Femur (tissue), 1 donor: Measurements from ENCODE around the gene PAK1.
"Not testable (repeated sequence)": the region's sequence is repeated elsewhere in the genome, so short reads cannot be mapped to it uniquely, and the experiment has no call there.

Experiments used
- DNase-seq: peaks from one replicate; pipeline ENCODE4 v3.0.0-alpha.2; 2017

Gene PAK1

DNA sequence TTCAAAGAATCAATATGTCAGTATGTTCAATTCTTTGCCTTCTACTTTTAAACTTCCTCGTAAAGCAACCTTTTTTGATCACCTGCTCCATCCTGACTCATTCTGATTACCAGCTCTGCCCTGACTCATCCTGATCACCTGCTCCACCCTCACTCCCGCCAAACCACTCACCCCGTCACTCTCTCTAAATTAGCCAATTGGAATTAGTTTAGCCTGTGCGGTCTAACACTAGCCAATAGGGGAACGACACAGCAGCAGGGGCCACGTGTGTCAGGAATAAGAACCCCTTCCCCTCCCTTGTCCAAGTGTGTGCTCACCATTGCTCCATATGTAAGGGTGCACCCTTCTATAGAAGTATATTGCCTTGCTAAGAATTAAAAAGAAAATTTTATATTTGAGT lies 173.9 kb downstream of the PAK1 start:
- not testable (repeated sequence) for DNase-seq

DNA sequence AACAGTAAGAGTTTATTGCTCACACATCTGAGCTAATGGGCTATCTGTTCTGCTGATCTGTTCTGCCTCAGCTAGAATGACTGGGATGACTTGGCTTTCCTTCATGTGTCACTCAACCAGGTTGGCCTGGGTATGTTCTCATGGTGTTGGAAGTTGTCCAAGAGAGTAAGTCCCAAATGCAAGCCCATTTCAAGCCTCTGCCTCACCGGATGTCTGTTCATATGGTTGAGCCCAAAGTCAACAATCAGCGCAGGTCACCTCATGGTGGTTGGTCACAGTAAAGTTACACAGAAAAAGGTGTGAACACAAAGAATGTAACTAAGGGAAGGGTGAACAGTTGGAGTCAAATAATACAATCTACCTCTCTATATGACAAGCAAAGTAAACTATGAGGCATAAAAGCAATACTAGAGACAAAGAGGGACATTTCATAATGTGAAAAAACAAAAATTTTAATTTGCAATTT lies 174.3 kb downstream of the PAK1 start:
- no peak for DNase-seq

DNA sequence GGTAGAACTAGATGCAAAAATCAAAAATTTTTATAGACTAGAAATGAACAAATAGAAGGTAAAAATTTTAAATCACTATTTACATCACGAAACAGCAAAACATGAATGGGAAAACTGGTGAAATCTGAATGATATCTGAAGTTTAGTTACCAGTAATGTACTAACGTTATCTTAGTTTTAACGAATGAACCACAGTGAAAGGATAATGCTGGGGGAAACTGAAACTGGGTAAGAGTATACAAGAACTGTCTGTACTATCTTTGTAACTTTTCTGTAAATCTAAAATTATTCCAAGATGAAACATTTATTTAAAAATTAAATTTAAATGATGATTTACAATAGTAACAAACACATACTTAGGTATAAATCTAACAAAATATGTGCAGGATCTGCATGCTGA lies 179.9 kb downstream of the PAK1 start:
- DNase-seq = no peak

DNA sequence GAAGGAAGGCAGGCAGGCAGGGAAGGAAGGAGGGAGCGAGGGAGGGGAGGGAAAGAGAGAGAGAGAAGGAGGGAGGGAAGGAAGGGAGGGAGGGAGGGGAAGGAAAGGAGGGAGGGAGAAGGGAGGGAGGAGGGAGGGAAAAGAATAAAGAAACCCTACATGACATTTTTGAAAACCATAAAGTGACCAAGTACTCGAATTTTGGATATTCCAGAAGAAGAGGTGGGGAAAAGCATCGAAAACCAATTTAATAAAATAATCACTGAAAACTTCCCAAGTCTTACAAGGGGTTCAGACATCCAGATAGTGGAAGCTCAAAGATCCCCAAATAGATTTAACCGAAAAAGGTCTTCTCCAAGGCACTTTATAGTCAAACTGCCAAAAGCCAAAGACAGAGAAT lies 184.2 kb downstream of the PAK1 start:
- no peak for DNase-seq

DNA sequence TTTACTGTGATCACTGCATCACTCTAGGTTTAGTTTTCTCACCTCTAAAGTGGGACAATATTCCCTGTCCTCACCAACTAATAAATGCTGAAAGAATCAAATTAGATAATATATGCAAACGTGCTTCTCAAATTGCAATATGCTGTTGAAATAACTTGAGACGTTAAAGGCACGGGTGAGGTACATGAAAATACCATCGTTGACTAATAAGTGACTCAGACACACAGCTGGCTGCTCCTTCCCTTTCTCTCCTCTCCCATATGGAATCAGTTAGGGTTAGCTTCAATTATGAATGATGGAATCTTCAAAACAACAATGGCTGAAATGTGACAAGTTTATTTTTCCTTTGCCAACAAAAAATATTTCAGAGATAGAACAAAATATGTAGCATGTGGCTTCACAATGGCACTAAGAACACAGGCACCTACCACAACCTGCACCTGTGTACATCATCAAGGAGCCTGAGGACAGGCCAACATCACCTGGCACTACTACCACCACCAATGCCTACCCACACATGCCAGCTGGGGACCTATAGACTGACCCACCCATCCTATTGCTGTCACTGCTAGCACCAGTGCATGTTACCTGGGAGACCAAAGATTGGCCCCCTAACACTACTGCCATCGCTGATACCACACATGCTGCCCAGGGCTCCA lies 186.2 kb downstream of the PAK1 start:
- DNase-seq = no peak

DNA sequence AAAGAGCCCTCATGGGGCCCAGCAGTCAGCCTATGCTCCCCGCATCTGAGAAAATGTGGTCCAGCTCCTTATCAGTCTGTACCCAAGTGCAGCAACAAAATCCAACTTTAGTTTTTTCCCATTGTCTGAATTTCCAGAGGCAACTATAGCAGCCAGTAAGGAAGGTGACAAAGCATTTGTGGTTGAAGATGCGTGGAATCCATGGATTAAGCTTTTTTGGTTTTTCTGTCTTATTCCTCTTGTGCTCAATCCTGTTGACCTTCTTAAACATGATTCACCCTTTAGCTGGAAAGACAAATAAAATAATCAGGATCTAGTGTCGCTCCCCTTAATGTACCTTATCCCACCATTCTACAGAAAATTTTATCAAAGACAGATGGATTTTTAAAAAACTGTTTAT lies 186.8 kb downstream of the PAK1 start:
- DNase-seq = no peak

DNA sequence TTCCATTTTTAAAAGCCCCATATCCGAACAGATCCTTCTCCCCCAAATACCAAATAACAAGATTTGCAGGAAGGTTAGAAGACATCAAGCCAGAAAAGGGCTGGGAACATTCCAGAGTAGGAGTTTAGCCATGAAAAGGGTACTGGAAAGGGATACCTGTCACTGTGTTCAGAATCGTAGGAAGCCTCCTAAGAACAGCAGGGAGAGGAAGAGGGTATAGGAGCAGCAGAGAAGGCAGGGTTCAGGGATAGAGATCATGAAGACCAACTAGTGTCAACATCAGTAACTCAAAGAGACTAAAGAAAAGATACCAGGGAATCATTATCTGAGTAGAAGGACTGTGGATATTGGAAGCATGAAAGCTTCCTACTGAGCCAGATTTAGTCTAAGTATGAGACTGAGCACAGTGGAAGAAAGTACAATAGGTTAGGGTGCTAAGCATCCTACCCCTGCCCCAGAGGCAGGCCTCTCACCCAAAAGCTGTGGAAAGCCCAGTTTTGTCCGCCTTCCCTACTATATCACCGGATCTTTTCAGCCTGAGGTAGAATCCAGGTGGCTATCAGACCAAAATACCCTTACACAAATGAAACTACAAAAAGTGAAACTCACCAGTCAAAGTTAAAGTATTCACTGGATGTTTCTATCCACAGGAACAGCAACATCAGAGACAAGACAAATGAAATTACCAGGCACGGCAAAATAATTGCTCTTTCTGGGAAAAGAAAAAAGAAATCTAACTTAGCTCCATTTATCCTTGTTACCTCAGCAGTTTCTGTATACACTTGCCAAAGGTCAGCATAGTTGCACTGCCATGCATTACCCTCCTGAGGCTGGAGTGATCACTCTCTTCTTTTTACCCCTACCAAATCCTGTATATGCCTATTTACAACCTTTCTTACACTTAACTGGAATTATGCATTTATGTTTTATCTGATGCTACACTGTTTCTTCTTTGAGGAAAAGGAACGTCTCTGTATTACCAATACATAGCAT lies 189.1 kb downstream of the PAK1 start:
- DNase-seq = no peak

DNA sequence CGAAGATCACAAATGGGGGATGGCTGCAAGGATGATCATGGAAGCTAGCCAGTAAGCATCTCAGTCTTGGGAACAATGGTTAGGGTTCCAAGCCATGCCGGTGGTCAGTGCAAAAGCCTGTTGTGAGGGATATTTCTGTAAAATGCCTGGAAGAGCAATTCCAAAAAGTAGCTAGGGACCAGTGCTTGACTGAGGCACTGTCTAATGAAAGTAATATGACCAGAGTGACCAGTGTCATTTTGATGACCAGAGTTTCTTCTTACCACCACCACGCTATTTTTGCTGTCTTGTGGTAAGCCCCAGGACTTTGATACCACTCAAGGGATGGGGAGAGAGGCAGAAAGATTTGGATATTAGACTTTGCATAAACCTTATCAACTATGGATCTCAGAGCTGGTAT lies 190.8 kb downstream of the PAK1 start:
- DNase-seq = no peak

DNA sequence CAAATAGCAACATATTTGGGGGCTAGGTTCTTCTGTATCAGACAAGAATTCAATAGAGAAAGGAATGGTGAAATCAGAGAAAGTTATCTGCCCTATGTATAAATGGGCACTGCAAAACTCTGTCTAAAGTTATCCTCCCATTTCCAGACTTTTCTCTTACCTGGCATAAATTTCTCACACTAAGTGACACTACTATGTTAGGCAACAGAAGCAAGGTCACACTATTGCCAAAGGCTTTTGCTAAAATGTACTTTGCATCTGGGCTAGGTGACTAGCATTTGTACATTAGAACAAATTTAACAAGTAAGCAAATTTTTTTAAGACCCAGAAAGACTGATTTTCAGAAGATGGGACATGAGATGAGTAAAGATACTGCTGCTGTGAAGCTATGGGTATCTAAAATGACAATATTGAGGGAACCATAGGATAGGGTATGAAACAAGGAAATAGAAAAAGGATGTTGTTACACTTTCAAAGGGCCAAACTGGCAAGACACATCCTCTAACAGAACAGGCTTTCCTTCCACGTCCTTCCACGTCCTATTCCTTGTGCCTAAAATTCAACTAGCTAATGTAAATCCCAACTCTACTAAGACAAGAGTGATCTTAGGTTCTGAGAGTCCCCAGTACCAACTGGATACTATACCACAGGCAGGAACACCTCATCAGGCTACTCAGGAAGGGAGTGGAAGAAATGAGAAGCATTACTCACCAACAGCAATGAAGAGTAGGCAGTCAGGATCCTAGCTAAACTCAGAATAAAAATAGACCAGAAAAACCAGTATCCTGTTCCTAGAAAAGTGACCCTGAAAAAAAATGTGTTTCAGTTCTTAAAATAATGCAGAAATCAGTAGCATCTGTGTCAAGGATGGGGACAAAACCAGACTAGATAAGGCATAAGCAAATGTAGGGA lies 195.0 kb downstream of the PAK1 start:
- DNase-seq = no peak

DNA sequence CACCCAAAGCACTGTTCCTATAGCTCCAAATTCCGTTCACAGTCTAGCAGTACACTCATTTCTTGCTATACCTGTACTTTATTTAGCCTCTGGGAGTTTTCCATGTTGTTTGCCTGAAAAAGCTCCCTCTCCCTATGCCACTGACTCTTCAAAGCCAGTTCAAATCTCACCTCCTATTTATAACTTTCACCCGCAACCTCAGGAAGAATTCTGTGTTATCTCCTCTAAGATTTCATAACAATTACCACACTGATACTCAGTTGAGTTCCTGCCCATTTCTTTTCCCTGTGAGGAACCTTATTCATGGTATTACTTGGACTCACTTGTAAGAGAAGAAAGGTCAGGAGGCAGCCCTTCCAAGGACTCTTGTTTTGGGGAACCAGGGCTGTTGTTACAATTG lies 197.6 kb downstream of the PAK1 start:
- no peak for DNase-seq
